ENCODE data around the gene DIAPH3.

DIAPH3 gene

DNA sequence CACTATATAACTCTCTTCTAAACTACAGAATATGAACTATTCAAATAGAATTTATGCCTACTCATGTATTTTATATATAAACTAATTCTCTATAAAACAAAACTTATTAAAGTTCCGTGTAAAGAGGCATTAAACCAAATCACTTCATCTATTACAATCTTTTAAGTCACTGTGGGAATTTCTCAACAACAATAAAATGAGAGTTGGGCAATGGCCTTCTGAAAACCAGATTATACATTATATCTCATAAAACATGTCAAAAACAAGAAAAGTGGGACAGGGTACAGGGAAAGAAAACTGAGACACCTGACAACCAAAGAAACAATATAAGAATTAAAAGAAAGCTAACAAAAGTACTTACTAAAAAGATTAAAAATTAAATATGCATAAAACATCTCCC, 145.2 kb downstream of the DIAPH3 start:
- no peak for DNase-seq

DNA sequence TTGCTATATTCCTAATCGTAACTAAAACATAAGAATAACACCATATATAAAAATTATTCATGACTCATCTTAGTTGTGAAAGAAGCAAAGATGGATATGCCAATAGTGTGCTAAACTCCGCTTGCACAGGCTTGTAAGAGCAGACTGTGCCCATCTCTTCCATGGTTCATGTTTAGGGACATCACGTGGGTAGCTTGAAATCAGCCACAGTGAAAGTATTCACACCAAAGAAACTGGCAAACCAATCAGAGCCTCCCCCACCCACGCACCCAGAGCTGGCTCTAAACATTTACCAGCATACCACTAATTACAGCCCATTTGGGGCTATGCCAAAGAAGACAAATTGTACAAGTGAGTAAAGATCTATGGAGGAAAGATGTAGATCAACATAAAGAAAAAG, 147.5 kb downstream of the DIAPH3 start:
- DNase-seq = no peak

DNA sequence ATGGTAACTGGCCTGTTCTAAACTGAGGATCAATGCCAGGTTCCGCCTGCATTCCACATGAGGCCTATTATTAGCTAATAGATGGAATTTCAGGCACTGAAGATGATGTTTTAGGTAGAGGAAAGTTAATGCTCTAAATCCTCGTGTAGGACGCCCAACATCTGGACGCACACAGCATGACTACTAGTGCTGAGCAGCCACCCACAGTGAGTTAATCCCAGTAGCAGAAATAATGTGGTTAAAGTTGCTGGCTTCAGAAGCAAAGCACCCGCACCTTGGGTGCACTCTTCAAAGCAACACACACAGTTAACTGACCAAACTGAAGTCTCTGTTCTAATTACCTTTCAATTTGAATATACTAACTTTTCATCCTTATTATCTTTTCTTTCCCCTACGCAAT, 150.6 kb downstream of the DIAPH3 start:
- no peak for DNase-seq

DNA sequence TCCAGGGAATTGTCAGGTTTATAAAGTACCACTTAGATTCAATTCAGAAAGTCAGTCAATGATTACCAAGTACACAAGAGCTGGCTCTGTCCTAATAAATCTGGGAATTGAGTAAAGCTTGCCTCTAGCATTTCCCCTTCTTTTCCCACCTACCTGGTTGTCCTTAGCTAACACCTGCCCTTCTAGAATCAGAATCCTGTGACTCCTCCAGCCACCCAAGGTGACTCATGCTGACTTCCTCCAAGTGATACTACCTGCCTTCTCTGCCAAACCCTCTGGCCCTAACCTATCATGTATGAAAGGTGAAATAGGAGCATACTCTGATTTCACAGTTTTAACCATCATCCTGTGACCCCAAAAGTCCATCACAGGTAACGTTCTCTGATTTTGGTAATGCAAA, 151.2 kb downstream of the DIAPH3 start:
- no peak for DNase-seq

DNA sequence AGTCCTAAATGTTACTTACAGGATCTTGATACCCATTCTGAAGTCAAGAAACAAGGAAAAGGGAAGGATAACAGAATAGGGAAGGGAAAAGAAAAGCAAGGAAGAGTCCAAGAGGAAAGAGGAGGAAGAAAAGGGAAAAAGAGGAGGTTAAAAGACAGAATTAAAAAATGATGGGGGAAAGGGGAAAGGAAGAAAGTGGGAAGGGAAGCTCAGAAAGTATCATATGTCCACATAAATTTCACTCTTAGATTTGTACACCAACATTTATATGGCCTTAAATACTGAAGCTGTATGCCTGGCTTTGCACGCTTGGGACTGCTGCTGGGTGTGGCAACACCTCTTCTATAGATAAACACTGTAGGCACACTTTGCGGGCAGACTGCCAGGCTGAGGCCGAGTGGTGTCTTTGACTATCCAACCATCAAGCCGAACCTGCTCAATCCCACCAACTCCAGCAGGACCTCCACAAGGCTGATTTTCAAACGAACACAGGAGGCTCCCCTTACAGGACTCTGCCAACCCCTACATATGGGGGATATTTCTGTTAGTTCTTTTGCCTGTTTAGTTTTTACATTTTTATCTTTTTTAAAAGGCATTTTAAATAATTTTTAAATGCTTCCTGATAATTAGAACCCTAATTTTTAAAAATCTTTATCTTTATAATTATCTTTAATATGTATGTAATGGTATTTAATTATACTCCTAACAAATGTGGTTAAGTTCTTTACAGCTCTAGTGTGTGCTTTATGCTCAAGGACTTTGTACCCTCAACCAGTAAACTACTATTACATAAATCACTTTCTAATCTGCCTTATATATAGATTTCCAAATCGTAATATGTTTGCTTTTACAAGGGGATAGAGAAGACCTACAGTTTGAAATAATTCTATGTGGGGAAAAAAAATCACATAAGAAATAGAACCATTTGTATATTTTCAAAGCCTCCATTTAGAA, 154.2 kb downstream of the DIAPH3 start:
- no peak for DNase-seq

DNA sequence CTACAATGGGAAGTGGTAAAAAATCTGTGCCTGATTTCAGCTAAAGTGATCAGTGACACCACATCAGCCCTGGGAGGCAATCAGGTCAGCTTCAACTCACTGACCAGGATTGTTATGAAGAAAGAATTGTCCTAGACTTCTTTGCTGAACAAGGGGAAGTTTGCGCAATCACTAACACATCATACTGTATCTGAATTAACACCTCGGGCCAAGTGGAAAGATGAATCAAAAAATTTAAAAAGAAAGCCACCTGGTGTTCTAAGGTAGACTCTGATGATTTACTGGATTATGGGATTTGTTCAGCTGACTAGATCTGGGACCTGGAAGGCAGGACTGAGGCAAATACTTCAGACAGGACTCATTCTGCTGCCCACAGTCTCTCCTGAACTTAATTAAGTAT, 161.8 kb downstream of the DIAPH3 start:
- DNase-seq = no peak

DNA sequence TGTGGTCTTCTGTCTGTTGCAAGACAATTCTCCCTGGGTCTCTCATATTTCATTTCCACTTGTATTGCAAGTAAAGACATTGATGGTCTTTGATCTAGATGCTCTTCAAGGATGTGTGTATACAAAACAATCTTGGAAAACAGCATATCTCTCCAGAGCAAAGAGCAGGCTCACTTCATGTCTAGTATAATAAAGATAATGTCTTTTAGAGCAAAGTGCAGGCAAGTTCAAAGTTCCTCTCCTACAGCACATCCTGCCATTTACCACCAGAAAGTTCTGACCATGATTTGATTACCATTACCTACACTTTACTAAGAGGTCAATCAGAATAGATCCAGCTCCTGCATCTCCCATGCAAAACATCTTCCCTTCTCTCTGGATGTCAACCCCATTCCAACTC, 162.8 kb downstream of the DIAPH3 start:
- no peak for DNase-seq

DNA sequence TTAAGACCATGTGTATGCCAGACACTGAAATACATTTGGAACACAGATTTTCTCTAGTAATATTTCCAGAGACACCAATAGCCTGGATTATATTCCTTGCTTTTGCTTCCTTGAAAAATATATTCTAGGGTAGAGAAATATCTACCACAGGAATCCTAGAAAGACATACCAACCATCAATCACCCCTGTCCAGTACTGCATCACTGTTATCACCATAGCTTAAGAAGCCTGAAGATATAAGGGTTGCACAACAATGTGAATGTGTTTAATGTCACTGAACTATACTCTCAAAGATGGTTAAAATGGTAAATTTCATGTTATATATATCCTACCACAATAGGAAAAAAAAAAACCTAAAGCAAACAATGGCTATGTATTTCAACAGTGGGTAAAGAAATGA, 163.6 kb downstream of the DIAPH3 start:
- no peak for DNase-seq

DNA sequence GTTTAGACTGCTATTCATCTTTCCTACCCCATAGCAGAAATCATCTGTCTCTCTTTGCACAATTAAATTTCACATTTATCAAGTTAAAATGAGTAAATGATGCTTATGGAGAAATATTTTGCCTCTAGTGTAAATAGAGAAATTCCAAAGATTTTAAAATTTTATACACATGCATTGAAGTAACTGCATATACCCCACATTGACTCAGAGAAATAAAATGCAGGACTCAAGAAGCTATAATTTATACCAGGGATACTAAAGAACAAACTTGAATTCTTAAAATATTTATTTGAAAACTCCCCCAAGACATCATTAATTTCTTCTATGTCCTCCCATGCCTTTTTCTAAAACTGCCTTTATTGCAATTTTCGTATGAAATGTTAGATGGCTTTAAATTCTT, 165.8 kb downstream of the DIAPH3 start:
- DNase-seq = no peak

DNA sequence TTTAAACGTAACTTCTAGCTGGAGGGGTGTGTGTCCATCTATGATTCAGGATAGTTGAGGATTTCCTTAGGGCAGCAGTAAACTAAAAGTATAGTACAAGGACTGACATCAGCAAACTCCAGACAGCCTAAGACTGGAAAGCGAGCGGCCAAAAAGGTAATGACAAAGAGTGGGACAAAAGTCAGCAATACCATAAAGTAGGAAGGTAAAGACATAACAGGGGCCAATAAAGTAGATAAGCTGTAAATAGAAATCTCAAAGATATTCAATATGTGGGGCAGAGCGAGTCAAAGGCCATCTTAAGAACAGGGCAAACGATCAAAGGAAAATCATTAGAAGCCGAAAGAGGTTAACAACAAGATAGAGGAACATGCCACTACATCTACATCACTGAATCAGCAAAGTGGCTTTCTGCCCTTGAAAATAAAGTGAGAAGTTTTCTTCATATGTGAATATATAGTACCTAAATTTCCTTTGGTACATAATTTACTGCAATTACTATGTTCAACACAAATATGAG, 167.2 kb downstream of the DIAPH3 start:
- DNase-seq = no peak

DNA sequence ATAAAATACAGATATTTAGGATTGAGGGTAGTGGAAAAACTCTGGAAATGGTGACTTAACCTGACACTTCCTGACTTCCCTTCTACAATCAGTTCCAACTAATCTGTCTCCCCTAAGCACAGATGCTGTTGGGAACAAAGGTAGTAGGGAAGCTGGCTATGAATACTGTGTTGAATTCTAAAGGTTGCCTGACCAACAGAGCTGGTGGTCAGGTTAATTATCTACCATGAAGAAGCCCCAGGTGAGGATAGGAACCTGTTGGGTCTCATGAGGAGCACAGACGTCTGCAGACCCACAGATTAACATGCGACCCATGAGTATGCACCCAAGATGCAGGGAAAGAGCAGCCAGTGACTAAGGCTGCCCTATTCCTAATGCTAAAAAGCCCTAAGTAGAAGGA, 172.3 kb downstream of the DIAPH3 start:
- no peak for DNase-seq

DNA sequence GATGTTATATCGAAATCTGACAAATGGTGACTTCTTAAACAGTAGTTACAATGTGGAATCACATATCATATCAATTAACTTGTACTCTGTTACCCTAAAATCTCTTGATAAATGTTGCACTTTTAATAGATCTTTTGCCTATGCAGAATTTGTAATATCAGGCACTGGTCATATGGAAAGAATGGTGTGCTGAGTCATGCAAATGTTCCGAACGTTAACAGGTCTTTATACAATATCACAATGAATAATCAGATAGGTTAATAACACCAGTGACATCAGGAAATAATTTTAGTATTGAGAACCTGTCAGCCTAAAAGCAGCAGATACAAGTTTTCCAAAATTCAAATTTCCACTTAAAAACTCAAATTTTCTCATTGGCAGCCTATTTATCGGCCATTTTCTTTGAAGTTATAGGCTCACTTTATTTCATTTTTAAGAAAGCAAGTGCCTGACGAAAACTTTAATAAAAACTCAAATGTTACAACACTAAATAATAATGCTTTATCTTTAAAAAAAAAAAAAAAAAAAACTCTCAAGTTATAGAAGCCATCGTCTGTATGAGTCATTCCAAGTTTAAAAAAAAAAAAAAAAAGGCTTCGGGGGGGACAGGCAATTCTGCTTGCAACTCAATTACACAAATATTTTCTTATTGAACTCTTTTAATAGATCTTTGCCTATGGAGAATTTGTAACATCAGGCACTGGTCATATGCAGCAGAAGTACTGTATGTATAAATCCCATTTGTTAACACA, 180.9 kb downstream of the DIAPH3 start:
- no peak for DNase-seq

DNA sequence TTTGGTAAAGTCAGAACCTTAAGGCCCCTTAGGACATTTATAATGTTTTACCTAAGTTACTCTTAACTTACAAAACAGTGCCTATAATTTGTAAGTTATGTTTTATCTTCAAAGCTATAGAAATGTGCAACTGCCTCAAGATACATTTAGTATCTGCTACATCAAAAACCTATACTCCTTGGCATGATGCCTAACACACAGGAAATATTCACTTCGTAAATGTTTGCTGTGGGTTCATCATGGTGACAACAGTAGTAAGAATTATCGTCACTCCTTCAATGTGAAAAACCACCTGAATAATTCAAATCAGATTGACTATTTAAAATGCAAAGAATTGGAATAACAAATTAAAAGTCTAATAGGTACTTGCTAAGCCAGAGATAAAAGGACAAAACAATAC, 184.1 kb downstream of the DIAPH3 start:
- DNase-seq = no peak

DNA sequence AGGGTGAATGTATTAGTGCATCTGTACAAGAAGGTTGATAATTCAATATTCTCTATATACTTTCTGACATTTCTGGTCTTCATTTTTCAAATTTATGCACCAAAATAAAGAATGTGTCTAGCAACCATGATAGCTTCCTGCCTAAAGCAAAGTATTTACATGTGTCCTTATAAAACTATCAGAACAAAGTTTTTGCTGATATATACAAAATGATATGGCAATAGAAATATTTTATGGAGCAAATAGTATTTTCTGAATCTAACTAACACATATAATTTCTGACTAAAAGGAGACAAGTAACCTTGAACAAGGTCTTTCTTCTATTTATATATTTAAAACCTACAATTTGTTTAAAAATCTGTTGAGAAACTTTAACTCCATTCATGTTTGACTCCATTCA, 184.9 kb downstream of the DIAPH3 start:
- DNase-seq = no peak

DNA sequence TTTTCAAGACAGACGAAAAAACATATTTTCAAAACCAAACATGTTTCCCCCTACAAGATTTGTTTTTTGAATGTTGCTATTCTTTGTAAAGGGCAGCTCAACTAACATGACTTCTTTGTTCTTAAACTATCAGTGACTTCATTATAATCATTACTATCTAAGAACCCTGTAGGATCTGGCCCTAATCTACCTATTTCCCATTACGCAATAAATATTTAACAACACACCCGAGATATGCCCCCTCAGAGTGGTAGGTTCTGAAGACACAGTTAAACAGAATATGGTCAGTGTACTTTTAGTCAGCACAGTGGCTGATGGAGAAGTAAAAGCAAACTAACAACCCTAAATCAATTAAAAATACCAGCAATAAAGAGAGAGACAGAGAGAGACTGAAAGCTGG, 186.9 kb downstream of the DIAPH3 start:
- DNase-seq = no peak

DNA sequence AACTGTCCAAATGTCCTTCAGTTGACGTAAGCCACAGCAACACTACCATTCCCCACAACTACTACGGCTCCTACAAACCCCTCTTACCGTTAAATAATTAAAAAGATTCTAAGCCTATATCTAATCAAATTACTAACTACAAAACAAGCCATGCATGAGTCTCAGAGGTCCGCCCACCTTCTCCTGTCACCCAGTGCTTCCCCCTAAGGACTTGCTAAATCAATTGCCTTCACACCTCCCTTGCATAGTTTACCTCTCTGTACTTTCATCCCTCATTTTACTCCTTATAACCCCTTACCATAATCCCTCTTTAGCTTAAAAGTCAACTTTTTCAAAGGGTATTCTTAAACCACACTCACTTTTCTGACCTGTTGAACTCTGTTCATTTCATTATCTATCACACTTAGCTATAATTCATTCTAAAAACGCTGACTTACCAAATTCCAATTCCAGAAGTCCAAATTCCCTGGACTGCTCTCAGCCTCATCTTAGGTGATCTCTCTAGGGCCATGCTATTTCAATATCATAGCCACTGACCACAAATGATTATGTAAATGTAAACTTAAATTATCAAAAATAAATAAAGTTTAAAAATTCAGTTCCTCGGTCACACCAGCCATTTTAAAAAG, 187.8 kb downstream of the DIAPH3 start:
- DNase-seq = no peak

DNA sequence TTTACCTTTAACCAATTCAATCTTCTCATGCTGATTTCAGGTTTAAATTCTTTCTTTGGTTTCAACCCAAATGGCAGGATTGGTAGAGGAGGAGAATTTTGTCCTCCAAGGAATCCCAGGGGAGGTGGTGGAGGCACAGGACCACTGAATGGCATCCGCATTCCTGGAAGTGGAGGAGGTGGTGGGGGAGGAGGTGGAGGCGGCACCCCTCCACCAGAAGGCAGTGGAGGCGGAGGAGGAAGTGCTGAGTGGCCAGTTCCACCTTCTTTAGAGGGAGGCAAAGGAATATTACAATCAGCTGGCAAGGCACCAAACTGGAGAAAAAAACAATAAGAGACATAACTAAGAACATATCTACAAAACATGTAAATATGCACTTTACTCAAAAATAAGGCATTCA, 192.9 kb downstream of the DIAPH3 start:
- DNase-seq = no peak

DNA sequence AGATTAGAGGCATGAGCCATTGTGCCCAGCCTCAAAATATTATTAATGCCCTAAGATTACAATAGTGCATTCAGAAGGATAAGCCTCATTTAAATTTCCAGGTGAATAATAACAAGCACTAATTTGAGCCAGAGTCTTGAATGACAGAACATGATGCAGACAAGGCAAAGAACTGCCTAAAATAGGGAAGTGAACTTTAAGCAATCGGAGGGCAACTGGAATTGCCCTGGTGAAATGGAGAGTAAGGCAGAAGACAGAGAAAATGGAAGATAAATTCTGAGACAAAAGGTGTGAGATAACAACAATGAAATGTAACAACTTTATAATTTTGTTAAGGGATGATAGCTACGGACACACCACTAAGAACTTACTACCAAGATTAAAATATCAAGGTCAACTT, 199.9 kb downstream of the DIAPH3 start:
- DNase-seq = no peak

DNA sequence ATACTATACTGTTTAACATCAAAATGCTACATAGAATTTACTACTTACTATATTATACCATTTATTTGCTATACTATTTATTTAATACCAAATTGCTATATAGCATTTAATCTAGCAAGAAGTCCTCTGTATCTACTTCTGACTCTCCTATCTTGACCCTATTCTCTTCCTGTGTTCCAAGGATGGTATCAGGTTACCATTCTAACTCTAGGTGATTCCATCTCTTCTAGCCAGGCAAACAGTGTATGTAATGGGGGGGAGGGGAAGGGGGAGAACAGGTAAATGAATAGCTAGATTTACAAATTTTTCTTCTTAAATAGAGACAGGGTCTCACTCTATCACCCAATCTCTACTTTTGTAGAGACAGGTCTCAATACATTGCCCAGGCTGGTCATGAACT, 200.3 kb downstream of the DIAPH3 start:
- DNase-seq = no peak

DNA sequence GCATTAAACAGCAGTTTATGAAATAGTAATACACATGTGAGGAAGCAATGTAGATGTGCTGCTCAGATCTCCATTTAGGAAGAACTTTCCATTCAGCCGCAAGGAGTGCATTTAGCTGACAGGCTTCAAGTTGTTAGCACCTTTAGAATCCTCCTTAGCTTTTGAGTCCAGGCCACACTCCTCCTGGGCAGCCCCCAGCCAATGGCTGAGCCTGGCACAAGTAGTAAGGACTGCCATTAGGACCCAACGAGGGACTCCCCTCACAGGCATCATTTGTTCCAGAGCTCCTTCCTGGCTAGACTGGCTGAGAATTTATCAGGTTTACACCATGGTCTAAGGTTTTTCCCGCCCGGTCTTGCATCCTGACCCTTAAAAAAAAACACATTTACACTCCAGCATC, 201.4 kb downstream of the DIAPH3 start:
- no peak for DNase-seq

DNA sequence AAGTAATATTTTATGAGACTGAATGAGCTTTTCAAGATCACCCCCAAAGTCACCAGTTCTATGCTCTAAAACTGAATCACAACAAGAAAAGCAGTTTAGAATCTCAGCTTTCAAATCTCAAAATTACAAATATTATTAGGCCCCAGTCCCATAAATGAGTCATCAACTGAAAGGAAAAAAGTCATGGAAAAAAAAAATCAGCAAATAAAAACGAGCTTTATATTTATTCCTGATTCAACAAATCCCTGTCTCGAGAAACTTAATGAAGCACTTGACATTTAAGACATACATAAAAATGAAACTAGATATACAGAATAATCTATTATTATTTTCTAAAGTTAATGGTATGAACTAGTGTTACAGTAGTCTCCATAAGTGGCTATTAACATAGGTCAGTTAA, 203.0 kb downstream of the DIAPH3 start:
- no peak for DNase-seq

DNA sequence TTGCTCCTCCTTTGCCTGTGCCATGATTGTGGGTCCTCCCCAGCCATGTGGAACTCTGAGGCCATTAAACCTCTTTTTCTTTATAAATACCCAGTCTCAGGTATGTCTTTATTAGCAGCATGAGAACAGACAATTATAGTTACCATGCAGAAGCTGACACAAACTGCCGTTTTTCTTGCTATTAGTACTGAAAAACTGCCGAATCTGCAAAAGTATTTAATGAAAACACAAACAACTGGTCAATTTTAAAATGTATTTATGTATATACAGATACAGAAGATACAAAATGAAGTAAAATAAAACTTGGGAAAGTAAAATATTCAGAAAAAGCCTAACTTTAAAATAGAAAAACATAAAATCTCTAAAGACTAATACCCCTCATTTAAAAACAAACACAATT, 206.3 kb downstream of the DIAPH3 start:
- DNase-seq = no peak

DNA sequence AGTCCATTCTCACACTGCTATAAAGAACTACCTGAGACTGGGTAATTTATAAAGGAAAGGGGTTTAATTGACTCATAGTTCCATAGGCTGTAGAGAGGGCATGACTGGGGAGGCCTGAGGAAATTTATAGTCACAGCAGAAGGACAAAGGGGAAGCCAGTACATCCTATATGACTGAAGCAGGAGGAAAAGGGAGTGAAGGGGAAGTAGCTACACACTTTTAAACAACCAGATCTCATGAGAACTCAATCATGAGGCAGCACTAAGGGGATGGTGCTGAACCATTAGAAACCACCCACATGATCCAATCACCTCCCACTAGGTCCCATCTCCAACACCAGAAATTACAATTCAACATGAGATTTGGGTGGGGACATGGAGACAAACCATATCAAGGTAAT, 209.1 kb downstream of the DIAPH3 start:
- DNase-seq = no peak

DNA sequence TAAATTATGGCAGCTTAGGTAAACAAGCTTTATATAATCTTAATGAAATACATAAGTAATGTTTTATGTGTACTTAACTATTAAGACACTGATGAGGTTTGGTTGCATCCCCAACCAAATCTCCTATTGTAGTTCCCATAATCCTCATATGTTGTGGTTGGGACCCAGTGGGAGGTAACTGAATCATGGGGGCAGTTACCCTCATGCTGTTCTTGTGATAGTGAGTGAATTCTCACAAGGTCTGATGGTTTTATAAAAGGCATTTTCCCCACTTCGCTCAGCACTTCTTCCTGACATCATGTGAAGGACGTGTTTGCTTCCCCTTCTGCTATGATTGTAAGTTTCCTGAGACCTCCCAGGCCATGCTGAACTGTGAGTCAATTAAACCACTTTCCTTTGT, 212.7 kb downstream of the DIAPH3 start:
- DNase-seq = no peak

Data from NCI-H1048 (cell line).